Suprapubic skin (tissue), 4 donors: ENCODE data around the gene ZNF358. TPM values are rescaled to one million over a fixed set of nuclear protein-coding genes. Genes with fewer than 3 reads are reported as not detected.

Experiments
- DNase-seq, 2 donors: peaks; one replicate each; pipeline ENCODE4 v3.0.0-alpha.2; 2019; ENCODE audit warnings: low spot score in 2 of 2
- H3K27ac ChIP-seq: fragments of 200-600 bp; sonication (generic); one replicate; pipeline ENCODE4 v1.5.1; 2019
- H3K27me3 ChIP-seq: fragments of 200-600 bp; sonication (generic); one replicate; pipeline ENCODE4 v1.5.1; 2019
- H3K36me3 ChIP-seq: fragments of 200-600 bp; sonication (generic); one replicate; pipeline ENCODE4 v1.5.1; 2019
- H3K4me1 ChIP-seq: fragments of 200-600 bp; sonication (generic); one replicate; pipeline ENCODE4 v1.5.1; 2019
- H3K4me3 ChIP-seq: fragments of 200-600 bp; sonication (generic); one replicate; pipeline ENCODE4 v1.5.1; 2019; ENCODE audit warnings: mild to moderate bottlenecking
- H3K9me3 ChIP-seq: fragments of 200-600 bp; sonication (generic); one replicate; pipeline ENCODE4 v1.5.1; 2019
- CTCF ChIP-seq, 2 donors: fragments of 200-600 bp in 1 of 2; fragments of 450-650 bp in 1 of 2; sonication (generic) in 1 of 2; IDR thresholded peaks; one replicate each; pipeline ENCODE4 v1.5.1; 2016 to 2019; ENCODE audit warnings: antibody characterized with exemption in 2 of 2, mild to moderate bottlenecking in 1 of 2, moderate library complexity in 1 of 2
- EP300 ChIP-seq: sonication (generic); formaldehyde crosslinking; IDR thresholded peaks from one replicate; pipeline ENCODE4 v1.6.1; 2017; ENCODE audit warnings: antibody characterized with exemption
- POLR2A ChIP-seq, 2 donors: fragments of 450-650 bp; IDR thresholded peaks; one replicate each; pipeline ENCODE4 v1.6.1; 2017; ENCODE audit warnings: antibody characterized with exemption in 2 of 2, mild to moderate bottlenecking in 2 of 2, moderate library complexity in 2 of 2
- POLR2AphosphoS5 ChIP-seq, 3 donors: sonication (generic); formaldehyde crosslinking; IDR thresholded peaks; one replicate each; pipeline ENCODE4 v1.6.1; 2017; ENCODE audit warnings: antibody characterized with exemption in 3 of 3
- WGBS: methylation state at CpG from one replicate; pipeline ENCODE4 v1.1.5; 2018; 5-methylcytosine and 5-hydroxymethylcytosine counted together
- total RNA-seq, 4 donors: library from RNA; depleted of rRNA; stranded (reverse); fragments of >200 nt; gene quantifications; one replicate each; pipeline ENCODE4 v1.1.0, GENCODE V29; 2016

The ZNF358 gene
- total RNA-seq, 4 donors from 2014 or later: 28.7 to 48.5 (median 39.5) TPM

GRCh38 chr19:7504684-7505083, 11.2 kb upstream of the ZNF358 start:
- Histone ChIP-seq H3K4me1 (peaks cover 26% of the 10 kb centered on the region), H3K9me3 (no peaks in the 10 kb centered on the region), H3K36me3 (no peaks in the 10 kb centered on the region), H3K27ac (no peak overlapping the region), H3K27me3 (peaks cover 22% of the 10 kb centered on the region), H3K4me3 (no peak overlapping the region)
- DNase-seq: no peak
- TF ChIP-seq POLR2A (IDR thresholded peaks at IDR 0.05) (no peak), CTCF (IDR thresholded peaks at IDR 0.05) (no peak)
- 90% methylated on average over 6 of the region's 6 CpGs for WGBS

- no peak for TF ChIP-seq EP300
- no peak for TF ChIP-seq POLR2AphosphoS5 (IDR thresholded peaks at IDR 0.05)
- no peak for TF ChIP-seq CTCF (IDR thresholded peaks at IDR 0.05)
- TF ChIP-seq POLR2A (IDR thresholded peaks at IDR 0.05): no peak
- H3K9me3 ChIP-seq: no peaks in the 10 kb centered on the region
- peaks cover 26% of the 10 kb centered on the region for H3K4me1 ChIP-seq
- 61% methylated on average over 19 of the region's 19 CpGs for WGBS
- no peak for DNase-seq
- H3K27me3 ChIP-seq: peaks cover 21% of the 10 kb centered on the region
- no peak overlapping the region for H3K4me3 ChIP-seq
- no peaks in the 10 kb centered on the region for H3K36me3 ChIP-seq
- no peak overlapping the region for H3K27ac ChIP-seq
Observed at GRCh38 chr19:7505288-7505681, 10.6 kb upstream of the ZNF358 start.

GRCh38 chr19:7505682-7506384, 10.1 kb upstream of the ZNF358 start:
- no peak overlapping the region for H3K27ac ChIP-seq
- 10% methylated on average over 3 of the region's 33 CpGs for WGBS

GRCh38 chr19:7506385-7507328, 9.2 kb upstream of the ZNF358 start:
- no peak overlapping the region for H3K27ac ChIP-seq
- H3K36me3 ChIP-seq: no peaks in the 10 kb centered on the region
- peaks cover 8% of the 10 kb centered on the region for H3K27me3 ChIP-seq
- no peaks in the 10 kb centered on the region for H3K9me3 ChIP-seq
- no peak for DNase-seq
- TF ChIP-seq EP300: no peak
- TF ChIP-seq POLR2AphosphoS5 (IDR thresholded peaks at IDR 0.05): no peak
- TF ChIP-seq POLR2A (IDR thresholded peaks at IDR 0.05): no peak
- TF ChIP-seq CTCF (IDR thresholded peaks at IDR 0.05): no peak
- WGBS: 29% methylated on average over 17 of the region's 20 CpGs
- no peak overlapping the region for H3K4me3 ChIP-seq
- peaks cover 14% of the 10 kb centered on the region for H3K4me1 ChIP-seq

More at GRCh38 chr19:7505682-7506384, 10.1 kb upstream of the ZNF358 start:
- Histone ChIP-seq H3K27me3 (peaks cover 16% of the 10 kb centered on the region), H3K4me1 (peaks cover 22% of the 10 kb centered on the region), H3K9me3 (no peaks in the 10 kb centered on the region), H3K4me3 (peak overlapping the region; percentile 4), H3K36me3 (no peaks in the 10 kb centered on the region)
- no peak for DNase-seq
- TF ChIP-seq CTCF (IDR thresholded peaks at IDR 0.05) (no peak), POLR2AphosphoS5 (IDR thresholded peaks at IDR 0.05) (no peak), POLR2A (IDR thresholded peaks at IDR 0.05) (no peak), EP300 (no peak)

- H3K4me1 ChIP-seq: peaks cover 14% of the 10 kb centered on the region
- no peak overlapping the region for H3K27ac ChIP-seq
- no peak for TF ChIP-seq POLR2AphosphoS5 (IDR thresholded peaks at IDR 0.05)
- no peak for TF ChIP-seq POLR2A (IDR thresholded peaks at IDR 0.05)
- no peak for TF ChIP-seq EP300
- no peak for TF ChIP-seq CTCF (IDR thresholded peaks at IDR 0.05)
- no peak for DNase-seq
- H3K4me3 ChIP-seq: no peak overlapping the region
- no peaks in the 10 kb centered on the region for H3K9me3 ChIP-seq
- no peaks in the 10 kb centered on the region for H3K27me3 ChIP-seq
- WGBS: 46% methylated on average over 11 of the region's 11 CpGs
- H3K36me3 ChIP-seq: no peaks in the 10 kb centered on the region
Observed at GRCh38 chr19:7507884-7508283, 8.0 kb upstream of the ZNF358 start.
